ENCODE results near the gene KRT77.

The KRT77 gene

GRCh38 chr12:52685406-52685890 is 17.9 kb downstream of the KRT77 start:
- Histone ChIP-seq H3K27ac (ENCODE audit: poor library complexity, severe bottlenecking) (no peak overlapping the region), H3K9me3 (ENCODE audit: severe bottlenecking) (no peaks in the 10 kb centered on the region), H3K27me3 (ENCODE audit: insufficient read depth, poor library complexity, severe bottlenecking) (no peaks in the 10 kb centered on the region), H3K4me1 (ENCODE audit: insufficient read depth, poor library complexity, severe bottlenecking) (peaks cover 7% of the 10 kb centered on the region), H3K4me3 (ENCODE audit: severe bottlenecking) (no peak overlapping the region), H3K36me3 (ENCODE audit: low read depth) (no peaks in the 10 kb centered on the region)
- DNase-seq (ENCODE audit: low spot score) (no peak), ATAC-seq (ENCODE audit: low read depth) (no peak)
- no peak for TF ChIP-seq CTCF (IDR thresholded peaks at IDR 0.05; ENCODE audit: poor library complexity, severe bottlenecking)

- Histone ChIP-seq H3K27ac (ENCODE audit: poor library complexity, severe bottlenecking) (no peak overlapping the region), H3K4me3 (ENCODE audit: severe bottlenecking) (no peak overlapping the region), H3K27me3 (ENCODE audit: insufficient read depth, poor library complexity, severe bottlenecking) (no peaks in the 10 kb centered on the region), H3K36me3 (ENCODE audit: low read depth) (no peaks in the 10 kb centered on the region), H3K4me1 (ENCODE audit: insufficient read depth, poor library complexity, severe bottlenecking) (peaks cover 7% of the 10 kb centered on the region), H3K9me3 (ENCODE audit: severe bottlenecking) (no peaks in the 10 kb centered on the region)
- ATAC-seq (ENCODE audit: low read depth), result no peak
- no peak for TF ChIP-seq CTCF (IDR thresholded peaks at IDR 0.05; ENCODE audit: poor library complexity, severe bottlenecking)
- DNase-seq (ENCODE audit: low spot score), result no peak
Observed at GRCh38 chr12:52684431-52684830, 18.9 kb downstream of the KRT77 start.

- no peak overlapping the region for H3K4me3 ChIP-seq (ENCODE audit: severe bottlenecking)
- H3K36me3 ChIP-seq (ENCODE audit: low read depth), result no peaks in the 10 kb centered on the region
- H3K9me3 ChIP-seq (ENCODE audit: severe bottlenecking), result no peaks in the 10 kb centered on the region
- peaks cover 7% of the 10 kb centered on the region for H3K4me1 ChIP-seq (ENCODE audit: insufficient read depth, poor library complexity, severe bottlenecking)
- H3K27ac ChIP-seq (ENCODE audit: poor library complexity, severe bottlenecking), result no peak overlapping the region
- H3K27me3 ChIP-seq (ENCODE audit: insufficient read depth, poor library complexity, severe bottlenecking), result no peaks in the 10 kb centered on the region
- no peak for TF ChIP-seq CTCF (IDR thresholded peaks at IDR 0.05; ENCODE audit: poor library complexity, severe bottlenecking)
- no peak for DNase-seq (ENCODE audit: low spot score)
- ATAC-seq (ENCODE audit: low read depth), result no peak
Observed at GRCh38 chr12:52683575-52684300, 19.6 kb downstream of the KRT77 start.

- H3K27ac ChIP-seq (ENCODE audit: poor library complexity, severe bottlenecking), result no peak overlapping the region
- H3K4me1 ChIP-seq (ENCODE audit: insufficient read depth, poor library complexity, severe bottlenecking), result peaks cover 6% of the 10 kb centered on the region
- ATAC-seq (ENCODE audit: low read depth) (no peak), DNase-seq (ENCODE audit: low spot score) (no peak)
- H3K4me3 ChIP-seq (ENCODE audit: severe bottlenecking), result no peak overlapping the region
- no peaks in the 10 kb centered on the region for H3K9me3 ChIP-seq (ENCODE audit: severe bottlenecking)
- H3K27me3 ChIP-seq (ENCODE audit: insufficient read depth, poor library complexity, severe bottlenecking), result no peaks in the 10 kb centered on the region
- TF ChIP-seq CTCF (IDR thresholded peaks at IDR 0.05; ENCODE audit: poor library complexity, severe bottlenecking), result no peak
- H3K36me3 ChIP-seq (ENCODE audit: low read depth), result no peaks in the 10 kb centered on the region
Observed at GRCh38 chr12:52682938-52683574, 20.3 kb downstream of the KRT77 start.

GRCh38 chr12:52682381-52682660 is 21.0 kb downstream of the KRT77 start:
- no peaks in the 10 kb centered on the region for H3K9me3 ChIP-seq (ENCODE audit: severe bottlenecking)
- DNase-seq (ENCODE audit: low spot score) (no peak), ATAC-seq (ENCODE audit: low read depth) (no peak)
- no peak overlapping the region for H3K27ac ChIP-seq (ENCODE audit: poor library complexity, severe bottlenecking)
- no peaks in the 10 kb centered on the region for H3K27me3 ChIP-seq (ENCODE audit: insufficient read depth, poor library complexity, severe bottlenecking)
- H3K4me3 ChIP-seq (ENCODE audit: severe bottlenecking), result no peak overlapping the region
- no peaks in the 10 kb centered on the region for H3K4me1 ChIP-seq (ENCODE audit: insufficient read depth, poor library complexity, severe bottlenecking)
- no peak for TF ChIP-seq CTCF (IDR thresholded peaks at IDR 0.05; ENCODE audit: poor library complexity, severe bottlenecking)
- no peaks in the 10 kb centered on the region for H3K36me3 ChIP-seq (ENCODE audit: low read depth)
